GM23338 (cell line): ENCODE measurements around the gene FIBP.

ENCODE experiments used
- CREB1 ChIP-seq: fragments of 250-450 bp; sonication (Bioruptor Pico); IDR thresholded peaks from 2 replicates; pipeline ENCODE4 v1.5.0; 2020; ENCODE audit warnings: low read depth, mild to moderate bottlenecking, moderate library complexity
- EZH2 ChIP-seq: fragments of 200-600 bp; sonication (generic); IDR thresholded peaks from one replicate; pipeline ENCODE4 v1.8.0; 2017; ENCODE audit warnings: antibody characterized with exemption, mild to moderate bottlenecking, low read depth; ENCODE audit not compliant: unreplicated experiment
- EZH2phosphoT487 ChIP-seq: fragments of 200-600 bp; sonication (generic); IDR thresholded peaks from one replicate; pipeline ENCODE4 v1.8.1; 2018; ENCODE audit warnings: antibody characterized with exemption; ENCODE audit not compliant: unreplicated experiment
- JUNB ChIP-seq: IDR thresholded peaks from one replicate; pipeline ENCODE4 v1.6.1; 2016; ENCODE audit warnings: antibody characterized with exemption; ENCODE audit not compliant: unreplicated experiment
- NANOG ChIP-seq: IDR thresholded peaks from 2 replicates; pipeline ENCODE4 v1.6.1; 2016; ENCODE audit warnings: antibody characterized with exemption, borderline replicate concordance
- POLR2AphosphoS5 ChIP-seq: IDR thresholded peaks from 2 replicates; pipeline ENCODE4 v1.6.1; 2016; ENCODE audit warnings: antibody characterized with exemption, low read depth
- STAT1 ChIP-seq: IDR thresholded peaks from one replicate; pipeline ENCODE4 v1.6.1; 2016; ENCODE audit warnings: antibody characterized with exemption; ENCODE audit not compliant: unreplicated experiment
- ZNF114 ChIP-seq: fragments of 250-450 bp; sonication (Bioruptor Pico); IDR thresholded peaks from 2 replicates; pipeline ENCODE4 v1.5.0; 2020; ENCODE audit warnings: mild to moderate bottlenecking, moderate library complexity
- ZNF331 ChIP-seq: fragments of 250-450 bp; sonication (Bioruptor Pico); IDR thresholded peaks from 2 replicates; pipeline ENCODE4 v1.5.0; 2020; ENCODE audit warnings: low read depth, mild to moderate bottlenecking, moderate library complexity
- TF ChIP-seq, protein P1 (sequence below), 2 experiments: fragments of 200-600 bp in 1 of 2; sonication (generic) in 1 of 2; conservative IDR thresholded peaks; 2 replicates each; pipeline versions ENCODE4 v1.5.1 to v1.6.1; 2016 to 2017; ENCODE audit warnings: antibody characterized with exemption in 2 of 2, low read depth in 2 of 2, mild to moderate bottlenecking in 2 of 2, moderate library complexity in 1 of 2
- TF ChIP-seq, protein P2 (sequence below): fragments of 250-450 bp; sonication (Bioruptor Pico); IDR thresholded peaks from 2 replicates; pipeline ENCODE4 v1.5.0; 2020; ENCODE audit warnings: mild to moderate bottlenecking, moderate library complexity
- TF ChIP-seq, protein P3 (sequence below): IDR thresholded peaks from one replicate; pipeline ENCODE4 v1.6.1; 2018; ENCODE audit warnings: antibody characterized with exemption; ENCODE audit not compliant: unreplicated experiment
- TF ChIP-seq, protein P4 (sequence below): IDR thresholded peaks from 2 replicates; pipeline ENCODE4 v1.6.1; 2016; ENCODE audit warnings: antibody characterized with exemption

DNA sequence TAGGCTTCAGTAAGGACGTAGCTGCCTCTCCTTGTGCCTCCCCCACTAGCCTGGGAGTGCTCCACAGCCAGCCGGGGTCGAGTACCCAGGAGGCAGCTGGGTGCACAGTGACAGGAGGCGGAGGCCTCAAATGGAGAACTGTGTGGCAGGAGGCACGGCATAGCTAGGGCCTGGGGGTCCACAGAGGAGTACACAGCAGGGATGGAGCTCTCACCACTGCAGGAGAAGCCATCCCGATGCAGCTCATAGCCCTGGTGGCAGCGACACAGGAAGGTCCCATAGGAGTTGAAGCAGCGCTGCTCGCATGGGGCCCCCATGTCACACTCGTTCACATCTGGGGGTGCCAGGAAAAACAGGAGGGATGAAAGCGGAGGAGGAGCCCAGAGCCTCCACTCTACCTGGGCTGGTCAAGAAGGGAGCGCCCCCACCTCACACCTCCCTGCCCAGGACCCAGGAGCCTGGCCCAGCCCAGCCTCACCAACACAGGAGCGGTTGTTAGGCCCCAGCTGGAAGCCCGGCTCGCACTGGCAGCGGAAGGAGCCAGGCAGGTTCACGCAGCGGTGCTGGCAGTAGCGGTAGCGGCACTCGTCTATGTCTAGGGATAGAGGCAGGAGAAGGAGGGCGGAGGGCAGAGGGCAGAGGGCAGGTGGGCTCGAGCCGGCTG lies 18.5 kb downstream of the FIBP start:
- TF ChIP-seq, protein P1, sequence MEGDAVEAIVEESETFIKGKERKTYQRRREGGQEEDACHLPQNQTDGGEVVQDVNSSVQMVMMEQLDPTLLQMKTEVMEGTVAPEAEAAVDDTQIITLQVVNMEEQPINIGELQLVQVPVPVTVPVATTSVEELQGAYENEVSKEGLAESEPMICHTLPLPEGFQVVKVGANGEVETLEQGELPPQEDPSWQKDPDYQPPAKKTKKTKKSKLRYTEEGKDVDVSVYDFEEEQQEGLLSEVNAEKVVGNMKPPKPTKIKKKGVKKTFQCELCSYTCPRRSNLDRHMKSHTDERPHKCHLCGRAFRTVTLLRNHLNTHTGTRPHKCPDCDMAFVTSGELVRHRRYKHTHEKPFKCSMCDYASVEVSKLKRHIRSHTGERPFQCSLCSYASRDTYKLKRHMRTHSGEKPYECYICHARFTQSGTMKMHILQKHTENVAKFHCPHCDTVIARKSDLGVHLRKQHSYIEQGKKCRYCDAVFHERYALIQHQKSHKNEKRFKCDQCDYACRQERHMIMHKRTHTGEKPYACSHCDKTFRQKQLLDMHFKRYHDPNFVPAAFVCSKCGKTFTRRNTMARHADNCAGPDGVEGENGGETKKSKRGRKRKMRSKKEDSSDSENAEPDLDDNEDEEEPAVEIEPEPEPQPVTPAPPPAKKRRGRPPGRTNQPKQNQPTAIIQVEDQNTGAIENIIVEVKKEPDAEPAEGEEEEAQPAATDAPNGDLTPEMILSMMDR (conservative IDR thresholded peaks at IDR 0.05; ENCODE audit: low read depth in 2 of 2), result no peak
- no peak for TF ChIP-seq EZH2phosphoT487
- no peak for TF ChIP-seq POLR2AphosphoS5
- TF ChIP-seq ZNF331 (CRISPR knock-in tag), result no peak
- no peak for TF ChIP-seq NANOG
- TF ChIP-seq EZH2, result no peak
- TF ChIP-seq, protein P2, sequence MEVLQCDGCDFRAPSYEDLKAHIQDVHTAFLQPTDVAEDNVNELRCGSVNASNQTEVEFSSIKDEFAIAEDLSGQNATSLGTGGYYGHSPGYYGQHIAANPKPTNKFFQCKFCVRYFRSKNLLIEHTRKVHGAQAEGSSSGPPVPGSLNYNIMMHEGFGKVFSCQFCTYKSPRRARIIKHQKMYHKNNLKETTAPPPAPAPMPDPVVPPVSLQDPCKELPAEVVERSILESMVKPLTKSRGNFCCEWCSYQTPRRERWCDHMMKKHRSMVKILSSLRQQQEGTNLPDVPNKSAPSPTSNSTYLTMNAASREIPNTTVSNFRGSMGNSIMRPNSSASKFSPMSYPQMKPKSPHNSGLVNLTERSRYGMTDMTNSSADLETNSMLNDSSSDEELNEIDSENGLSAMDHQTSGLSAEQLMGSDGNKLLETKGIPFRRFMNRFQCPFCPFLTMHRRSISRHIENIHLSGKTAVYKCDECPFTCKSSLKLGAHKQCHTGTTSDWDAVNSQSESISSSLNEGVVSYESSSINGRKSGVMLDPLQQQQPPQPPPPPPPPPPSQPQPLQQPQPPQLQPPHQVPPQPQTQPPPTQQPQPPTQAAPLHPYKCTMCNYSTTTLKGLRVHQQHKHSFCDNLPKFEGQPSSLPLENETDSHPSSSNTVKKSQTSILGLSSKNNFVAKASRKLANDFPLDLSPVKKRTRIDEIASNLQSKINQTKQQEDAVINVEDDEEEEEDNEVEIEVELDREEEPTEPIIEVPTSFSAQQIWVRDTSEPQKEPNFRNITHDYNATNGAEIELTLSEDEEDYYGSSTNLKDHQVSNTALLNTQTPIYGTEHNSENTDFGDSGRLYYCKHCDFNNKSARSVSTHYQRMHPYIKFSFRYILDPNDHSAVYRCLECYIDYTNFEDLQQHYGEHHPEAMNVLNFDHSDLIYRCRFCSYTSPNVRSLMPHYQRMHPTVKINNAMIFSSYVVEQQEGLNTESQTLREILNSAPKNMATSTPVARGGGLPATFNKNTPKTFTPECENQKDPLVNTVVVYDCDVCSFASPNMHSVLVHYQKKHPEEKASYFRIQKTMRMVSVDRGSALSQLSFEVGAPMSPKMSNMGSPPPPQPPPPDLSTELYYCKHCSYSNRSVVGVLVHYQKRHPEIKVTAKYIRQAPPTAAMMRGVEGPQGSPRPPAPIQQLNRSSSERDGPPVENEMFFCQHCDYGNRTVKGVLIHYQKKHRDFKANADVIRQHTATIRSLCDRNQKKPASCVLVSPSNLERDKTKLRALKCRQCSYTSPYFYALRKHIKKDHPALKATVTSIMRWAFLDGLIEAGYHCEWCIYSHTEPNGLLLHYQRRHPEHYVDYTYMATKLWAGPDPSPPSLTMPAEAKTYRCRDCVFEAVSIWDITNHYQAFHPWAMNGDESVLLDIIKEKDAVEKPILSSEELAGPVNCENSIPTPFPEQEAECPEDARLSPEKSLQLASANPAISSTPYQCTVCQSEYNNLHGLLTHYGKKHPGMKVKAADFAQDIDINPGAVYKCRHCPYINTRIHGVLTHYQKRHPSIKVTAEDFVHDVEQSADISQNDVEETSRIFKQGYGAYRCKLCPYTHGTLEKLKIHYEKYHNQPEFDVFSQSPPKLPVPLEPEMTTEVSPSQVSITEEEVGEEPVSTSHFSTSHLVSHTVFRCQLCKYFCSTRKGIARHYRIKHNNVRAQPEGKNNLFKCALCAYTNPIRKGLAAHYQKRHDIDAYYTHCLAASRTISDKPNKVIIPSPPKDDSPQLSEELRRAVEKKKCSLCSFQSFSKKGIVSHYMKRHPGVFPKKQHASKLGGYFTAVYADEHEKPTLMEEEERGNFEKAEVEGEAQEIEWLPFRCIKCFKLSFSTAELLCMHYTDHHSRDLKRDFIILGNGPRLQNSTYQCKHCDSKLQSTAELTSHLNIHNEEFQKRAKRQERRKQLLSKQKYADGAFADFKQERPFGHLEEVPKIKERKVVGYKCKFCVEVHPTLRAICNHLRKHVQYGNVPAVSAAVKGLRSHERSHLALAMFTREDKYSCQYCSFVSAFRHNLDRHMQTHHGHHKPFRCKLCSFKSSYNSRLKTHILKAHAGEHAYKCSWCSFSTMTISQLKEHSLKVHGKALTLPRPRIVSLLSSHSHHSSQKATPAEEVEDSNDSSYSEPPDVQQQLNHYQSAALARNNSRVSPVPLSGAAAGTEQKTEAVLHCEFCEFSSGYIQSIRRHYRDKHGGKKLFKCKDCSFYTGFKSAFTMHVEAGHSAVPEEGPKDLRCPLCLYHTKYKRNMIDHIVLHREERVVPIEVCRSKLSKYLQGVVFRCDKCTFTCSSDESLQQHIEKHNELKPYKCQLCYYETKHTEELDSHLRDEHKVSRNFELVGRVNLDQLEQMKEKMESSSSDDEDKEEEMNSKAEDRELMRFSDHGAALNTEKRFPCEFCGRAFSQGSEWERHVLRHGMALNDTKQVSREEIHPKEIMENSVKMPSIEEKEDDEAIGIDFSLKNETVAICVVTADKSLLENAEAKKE (CRISPR knock-in tag), result no peak
- TF ChIP-seq, protein P3, sequence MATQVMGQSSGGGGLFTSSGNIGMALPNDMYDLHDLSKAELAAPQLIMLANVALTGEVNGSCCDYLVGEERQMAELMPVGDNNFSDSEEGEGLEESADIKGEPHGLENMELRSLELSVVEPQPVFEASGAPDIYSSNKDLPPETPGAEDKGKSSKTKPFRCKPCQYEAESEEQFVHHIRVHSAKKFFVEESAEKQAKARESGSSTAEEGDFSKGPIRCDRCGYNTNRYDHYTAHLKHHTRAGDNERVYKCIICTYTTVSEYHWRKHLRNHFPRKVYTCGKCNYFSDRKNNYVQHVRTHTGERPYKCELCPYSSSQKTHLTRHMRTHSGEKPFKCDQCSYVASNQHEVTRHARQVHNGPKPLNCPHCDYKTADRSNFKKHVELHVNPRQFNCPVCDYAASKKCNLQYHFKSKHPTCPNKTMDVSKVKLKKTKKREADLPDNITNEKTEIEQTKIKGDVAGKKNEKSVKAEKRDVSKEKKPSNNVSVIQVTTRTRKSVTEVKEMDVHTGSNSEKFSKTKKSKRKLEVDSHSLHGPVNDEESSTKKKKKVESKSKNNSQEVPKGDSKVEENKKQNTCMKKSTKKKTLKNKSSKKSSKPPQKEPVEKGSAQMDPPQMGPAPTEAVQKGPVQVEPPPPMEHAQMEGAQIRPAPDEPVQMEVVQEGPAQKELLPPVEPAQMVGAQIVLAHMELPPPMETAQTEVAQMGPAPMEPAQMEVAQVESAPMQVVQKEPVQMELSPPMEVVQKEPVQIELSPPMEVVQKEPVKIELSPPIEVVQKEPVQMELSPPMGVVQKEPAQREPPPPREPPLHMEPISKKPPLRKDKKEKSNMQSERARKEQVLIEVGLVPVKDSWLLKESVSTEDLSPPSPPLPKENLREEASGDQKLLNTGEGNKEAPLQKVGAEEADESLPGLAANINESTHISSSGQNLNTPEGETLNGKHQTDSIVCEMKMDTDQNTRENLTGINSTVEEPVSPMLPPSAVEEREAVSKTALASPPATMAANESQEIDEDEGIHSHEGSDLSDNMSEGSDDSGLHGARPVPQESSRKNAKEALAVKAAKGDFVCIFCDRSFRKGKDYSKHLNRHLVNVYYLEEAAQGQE, result no peak
- TF ChIP-seq CREB1 (CRISPR knock-in tag), result no peak
- TF ChIP-seq STAT1, result no peak
- TF ChIP-seq, protein P4, sequence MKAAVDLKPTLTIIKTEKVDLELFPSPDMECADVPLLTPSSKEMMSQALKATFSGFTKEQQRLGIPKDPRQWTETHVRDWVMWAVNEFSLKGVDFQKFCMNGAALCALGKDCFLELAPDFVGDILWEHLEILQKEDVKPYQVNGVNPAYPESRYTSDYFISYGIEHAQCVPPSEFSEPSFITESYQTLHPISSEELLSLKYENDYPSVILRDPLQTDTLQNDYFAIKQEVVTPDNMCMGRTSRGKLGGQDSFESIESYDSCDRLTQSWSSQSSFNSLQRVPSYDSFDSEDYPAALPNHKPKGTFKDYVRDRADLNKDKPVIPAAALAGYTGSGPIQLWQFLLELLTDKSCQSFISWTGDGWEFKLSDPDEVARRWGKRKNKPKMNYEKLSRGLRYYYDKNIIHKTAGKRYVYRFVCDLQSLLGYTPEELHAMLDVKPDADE, result no peak
- no peak for TF ChIP-seq JUNB
- no peak for TF ChIP-seq ZNF114 (CRISPR knock-in tag)
